Liver (tissue), 3 donors: ENCODE data around the gene KRT36.

Experiments
- ATF3 ChIP-seq: IDR thresholded peaks from 2 replicates; pipeline ENCODE4 v1.6.1; 2016; ENCODE audit warnings: antibody characterized with exemption
- CTCF ChIP-seq: fragments of 150-350 bp; IDR thresholded peaks from 2 replicates; pipeline ENCODE4 v1.5.1; 2017; ENCODE audit warnings: improper control_type of control experiment, low read depth, low read length; ENCODE audit not compliant: missing input control
- EGR1 ChIP-seq, 2 donors: IDR thresholded peaks; 2 replicates each; pipeline ENCODE4 v1.6.1; 2016 to 2018; ENCODE audit warnings: antibody characterized with exemption in 2 of 2, low read depth in 2 of 2
- FOXA1 ChIP-seq: IDR thresholded peaks from 2 replicates; pipeline ENCODE4 v1.6.1; 2016; ENCODE audit warnings: antibody characterized with exemption
- HNF4A ChIP-seq, 2 donors: conservative IDR thresholded peaks; 2 replicates each; pipeline ENCODE4 v1.6.1; 2016; ENCODE audit warnings: antibody characterized with exemption in 2 of 2, mild to moderate bottlenecking in 2 of 2
- JUND ChIP-seq, 2 donors: IDR thresholded peaks; 2 replicates each; pipeline ENCODE4 v1.6.1; 2016; ENCODE audit warnings: antibody characterized with exemption in 2 of 2
- MAX ChIP-seq: IDR thresholded peaks from 2 replicates; pipeline ENCODE4 v1.6.1; 2016; ENCODE audit warnings: antibody characterized with exemption
- NR2F2 ChIP-seq: IDR thresholded peaks from 2 replicates; pipeline ENCODE4 v1.6.1; 2016; ENCODE audit warnings: antibody characterized with exemption
- RAD21 ChIP-seq, 2 donors: IDR thresholded peaks; 2 replicates each; pipeline ENCODE4 v1.6.1; 2016; ENCODE audit warnings: antibody characterized with exemption in 2 of 2, mild to moderate bottlenecking in 2 of 2
- REST ChIP-seq: IDR thresholded peaks from 2 replicates; pipeline ENCODE4 v1.6.1; 2016; ENCODE audit warnings: antibody characterized with exemption, mild to moderate bottlenecking
- RXRA ChIP-seq, 2 donors: IDR thresholded peaks; 2 replicates each; pipeline ENCODE4 v1.6.1; 2017 to 2018; ENCODE audit warnings: antibody characterized with exemption in 2 of 2, mild to moderate bottlenecking in 1 of 2
- SP1 ChIP-seq: IDR thresholded peaks from 2 replicates; pipeline ENCODE4 v1.6.1; 2018; ENCODE audit warnings: antibody characterized with exemption, mild to moderate bottlenecking
- TAF1 ChIP-seq: conservative IDR thresholded peaks from 2 replicates; pipeline ENCODE4 v1.6.1; 2016; ENCODE audit warnings: antibody characterized with exemption, mild to moderate bottlenecking
- YY1 ChIP-seq: IDR thresholded peaks from 2 replicates; pipeline ENCODE4 v1.6.1; 2016; ENCODE audit warnings: antibody characterized with exemption, mild to moderate bottlenecking
- donor health status: healthy.
- donor health status: healthy.

- TF ChIP-seq CTCF (no peak), FOXA1 (no peak), TAF1 (no peak), REST (no peak), SP1 (no peak), YY1 (no peak), NR2F2 (no peak), RAD21 (IDR thresholded peaks at IDR 0.05) (no peak), JUND (IDR thresholded peaks at IDR 0.05) (no peak), MAX (no peak), RXRA (IDR thresholded peaks at IDR 0.05) (no peak), EGR1 (IDR thresholded peaks at IDR 0.05; ENCODE audit: low read depth in 2 of 2) (no peak), ATF3 (no peak), HNF4A (conservative IDR thresholded peaks at IDR 0.05) (no peak)
Measured at GRCh38 chr17:41504246-41504977, 14.7 kb upstream of the KRT36 start.
